HL-60/S4 (cell line): ENCODE results near the gene SIMC1.
"Not testable (repeated sequence)": the region's sequence is repeated elsewhere in the genome, so short reads cannot be mapped to it uniquely, and the experiment has no call there.

ENCODE experiments used
- in situ Hi-C: fragments of 300-500 bp; cut with MboI; formaldehyde crosslinking; loops from 2 replicates; pipeline ENCODE4 v1.14.3; 2022; ENCODE audit warnings: low sequenced_read_pairs

The SIMC1 gene

DNA sequence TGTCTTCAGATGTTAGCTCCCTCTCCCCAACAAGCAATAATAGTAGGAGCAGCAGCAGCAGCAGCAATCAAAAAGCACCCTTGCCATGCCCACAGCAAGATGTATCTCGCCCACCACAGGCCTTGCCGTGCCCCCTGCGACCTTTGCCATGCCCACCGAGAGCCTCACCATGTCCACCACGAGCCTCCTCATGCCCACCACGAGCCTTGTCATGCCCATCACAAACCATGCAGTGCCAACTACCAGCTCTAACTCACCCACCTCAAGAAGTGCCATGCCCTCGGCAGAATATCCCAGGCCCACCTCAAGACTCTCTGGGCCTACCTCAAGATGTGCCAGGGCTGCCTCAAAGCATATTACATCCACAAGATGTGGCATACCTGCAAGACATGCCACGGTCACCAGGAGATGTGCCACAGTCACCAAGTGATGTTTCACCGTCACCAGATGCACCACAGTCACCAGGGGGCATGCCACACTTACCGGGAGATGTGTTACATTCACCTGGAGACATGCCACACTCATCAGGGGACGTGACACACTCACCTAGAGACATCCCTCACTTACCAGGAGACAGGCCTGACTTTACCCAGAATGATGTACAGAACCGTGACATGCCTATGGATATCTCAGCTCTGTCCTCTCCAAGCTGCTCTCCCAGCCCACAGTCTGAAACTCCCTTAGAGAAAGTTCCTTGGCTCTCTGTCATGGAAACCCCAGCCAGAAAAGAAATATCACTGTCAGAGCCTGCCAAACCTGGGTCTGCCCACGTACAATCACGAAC, 52.0 kb downstream of the SIMC1 start:
- in situ Hi-C loops, result not testable (repeated sequence)

- in situ Hi-C loops, result not testable (repeated sequence)
These were observed 67.1 kb downstream of the SIMC1 start for GRCh38 chr5:176305356-176305755.

DNA sequence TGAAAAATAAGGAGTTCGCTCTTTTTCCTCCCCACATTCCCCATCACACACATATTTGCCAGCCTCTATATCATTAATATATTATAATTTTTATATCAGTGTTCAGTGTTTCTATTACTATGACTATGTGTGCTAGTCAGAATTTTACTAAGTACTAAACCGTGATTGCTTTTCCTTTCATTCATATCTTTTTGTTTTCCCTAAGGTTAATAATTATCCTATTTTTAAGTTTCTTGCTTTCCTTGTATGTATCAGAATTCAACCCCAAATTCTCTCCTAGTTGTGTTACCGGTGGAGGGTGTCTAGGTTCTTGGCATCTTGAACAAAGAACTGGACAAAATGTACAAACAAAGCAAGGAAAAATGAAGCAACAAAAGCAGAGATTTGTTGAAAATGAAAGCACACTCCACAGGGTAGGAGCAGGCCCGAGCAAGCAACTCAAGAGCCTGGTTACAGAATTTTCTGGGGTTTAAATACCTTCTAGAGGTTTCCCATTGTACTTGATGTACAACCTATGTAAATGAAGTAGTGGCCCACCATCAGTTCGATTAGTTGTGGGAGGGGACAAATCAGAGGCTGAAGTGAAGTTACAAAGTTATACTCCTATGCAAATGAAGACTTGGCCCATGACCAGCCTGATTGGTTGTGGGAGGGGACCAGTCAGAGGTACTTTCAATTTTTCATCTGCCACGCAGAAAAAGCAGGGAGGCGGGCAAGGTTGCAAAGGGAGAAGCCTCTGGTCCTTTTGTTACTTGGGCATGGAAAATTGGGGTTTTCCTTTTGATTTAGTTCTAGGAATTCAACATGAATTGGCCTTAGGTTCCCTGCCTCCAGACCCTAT, 79.5 kb downstream of the SIMC1 start:
- in situ Hi-C loops, result no loop called here

- in situ Hi-C loops, result no loop called here
These were observed 81.8 kb downstream of the SIMC1 start for GRCh38 chr5:176319827-176320554.

DNA sequence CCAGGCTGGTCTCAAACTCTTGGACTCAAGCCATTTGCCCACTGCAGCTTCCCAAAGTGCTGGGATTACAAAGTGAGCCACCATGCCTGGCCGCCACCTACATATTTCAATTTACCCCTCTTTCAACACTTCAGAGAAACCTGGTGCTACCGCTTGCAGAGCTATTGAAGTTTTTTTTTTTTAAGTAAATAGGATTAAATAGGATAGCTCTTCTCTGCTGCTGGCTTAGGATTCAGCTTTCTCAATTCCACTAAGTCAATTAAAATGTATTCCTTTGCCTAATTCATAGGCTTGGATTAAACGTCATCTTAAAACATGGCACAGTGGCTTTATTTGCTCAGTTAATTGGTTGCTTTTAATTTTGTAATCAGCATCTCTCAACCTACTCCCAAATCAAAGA, 82.4 kb downstream of the SIMC1 start:
- in situ Hi-C loops, result no loop called here

- in situ Hi-C loops, result no loop called here
These were observed 96.0 kb downstream of the SIMC1 start for GRCh38 chr5:176334031-176334770.

GRCh38 chr5:176337913-176338312, 99.7 kb downstream of the SIMC1 start:
- in situ Hi-C loops, result no loop called here

- in situ Hi-C loops, result no loop called here
These were observed 101.1 kb downstream of the SIMC1 start for GRCh38 chr5:176339304-176339703.

GRCh38 chr5:176341325-176342157, 103.3 kb downstream of the SIMC1 start:
- in situ Hi-C loops, result no loop called here

DNA sequence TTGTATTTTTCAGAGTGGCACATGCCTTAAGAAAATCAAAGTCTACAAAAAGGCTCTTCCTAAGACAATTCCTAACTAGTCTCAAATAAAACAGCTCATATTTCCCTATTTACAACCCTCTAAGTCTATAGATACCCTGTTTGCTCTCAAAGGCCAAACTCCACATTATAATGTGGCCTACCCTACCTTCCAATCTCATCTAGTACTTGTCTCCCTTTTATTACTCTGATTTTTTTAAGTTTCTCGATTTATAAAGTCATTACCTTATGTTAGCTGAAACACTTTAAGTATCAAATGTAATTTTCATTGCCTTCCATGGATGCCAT, 103.9 kb downstream of the SIMC1 start:
- in situ Hi-C loops, result no loop called here

DNA sequence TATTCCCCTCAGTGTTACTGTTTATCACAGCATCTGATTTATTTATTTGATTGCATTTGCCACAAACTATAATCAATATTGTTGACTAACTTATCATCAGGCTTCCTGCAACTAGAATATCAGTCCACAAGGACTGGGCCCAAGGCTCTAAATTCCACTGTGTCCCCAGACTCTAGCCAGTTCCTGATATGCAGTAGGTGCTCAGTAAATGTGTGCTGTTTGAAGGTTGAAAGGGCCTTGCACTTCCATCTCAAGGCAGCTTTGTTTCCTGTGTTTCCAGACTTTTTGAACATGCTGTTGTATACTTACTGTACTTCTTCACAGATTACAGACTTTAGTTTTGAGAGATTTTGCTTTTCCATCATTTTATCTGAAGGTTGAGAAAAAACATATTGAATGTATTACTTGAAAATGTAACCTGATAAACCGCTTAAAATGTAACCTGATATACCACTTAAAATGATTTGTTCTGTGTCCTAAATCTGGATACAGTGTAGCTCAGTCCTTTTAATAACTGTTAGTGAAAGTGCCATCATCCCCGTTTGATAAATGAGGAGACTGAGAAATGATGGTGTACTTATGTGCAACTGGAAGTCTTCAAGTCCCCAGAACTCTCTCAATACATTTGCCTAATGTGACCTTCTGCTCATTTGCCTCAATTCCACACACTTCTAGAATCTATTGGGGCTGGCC, 104.7 kb downstream of the SIMC1 start:
- in situ Hi-C loops, result no loop called here

- in situ Hi-C loops, result no loop called here
These were observed 112.2 kb downstream of the SIMC1 start for GRCh38 chr5:176350416-176350815.

GRCh38 chr5:176352116-176352878, 114.1 kb downstream of the SIMC1 start:
- in situ Hi-C loops, result no loop called here

DNA sequence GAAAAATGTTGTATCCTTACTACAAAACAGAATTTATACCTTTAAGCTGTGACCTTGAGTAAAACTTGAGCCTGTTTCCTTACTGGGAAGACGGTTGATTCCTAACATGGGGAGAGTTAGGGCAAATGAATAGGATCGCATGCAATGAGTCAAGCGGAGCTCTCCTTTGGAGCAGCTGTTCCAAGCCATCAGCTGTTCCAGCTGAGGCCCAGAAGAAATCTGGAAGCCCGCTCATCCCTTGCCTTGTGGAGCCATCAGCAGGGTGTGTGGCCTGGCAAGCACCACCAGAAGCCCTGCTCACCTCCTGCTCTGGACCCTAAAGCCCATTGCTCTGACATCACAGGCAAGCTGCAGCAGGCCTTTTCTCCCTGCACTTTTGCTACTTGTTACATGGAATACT, 115.3 kb downstream of the SIMC1 start:
- in situ Hi-C loops, result no loop called here

DNA sequence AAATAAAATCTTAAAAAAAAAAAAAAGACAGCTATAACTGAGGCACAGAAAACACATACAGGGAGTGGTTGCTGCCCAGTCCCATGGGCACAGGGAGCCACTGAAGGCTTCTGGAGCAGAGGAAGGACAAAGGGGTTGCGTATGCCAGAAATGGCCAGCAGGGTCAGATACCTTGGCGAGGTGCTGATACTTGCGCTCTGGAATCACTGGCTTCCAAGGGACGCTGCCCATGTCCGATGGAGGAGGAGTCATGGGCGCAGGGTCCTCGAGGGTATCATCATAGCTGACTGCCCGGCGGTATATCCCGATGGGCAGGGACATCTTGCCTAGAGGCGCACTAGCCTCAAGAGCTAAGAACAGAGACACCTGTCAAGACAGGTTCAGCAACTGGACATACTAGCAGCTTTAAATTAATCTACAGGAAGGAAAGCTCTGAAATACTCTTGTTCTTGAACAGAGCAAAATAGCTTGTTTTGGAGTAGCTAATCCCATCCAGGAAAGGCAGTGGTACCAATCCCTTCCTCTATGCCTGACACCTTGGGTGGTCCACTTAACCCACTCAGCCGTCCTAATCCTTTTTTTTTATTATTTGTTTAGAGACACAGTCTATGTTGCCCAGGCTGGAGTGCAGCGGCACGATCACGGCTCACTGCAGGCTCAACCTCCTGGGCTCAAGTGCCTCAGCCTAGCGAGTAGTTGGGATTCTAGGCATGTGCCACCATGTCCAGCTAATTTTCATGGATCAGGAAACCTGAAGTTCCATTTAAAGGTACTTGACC, 117.4 kb downstream of the SIMC1 start:
- in situ Hi-C loops, result no loop called here

DNA sequence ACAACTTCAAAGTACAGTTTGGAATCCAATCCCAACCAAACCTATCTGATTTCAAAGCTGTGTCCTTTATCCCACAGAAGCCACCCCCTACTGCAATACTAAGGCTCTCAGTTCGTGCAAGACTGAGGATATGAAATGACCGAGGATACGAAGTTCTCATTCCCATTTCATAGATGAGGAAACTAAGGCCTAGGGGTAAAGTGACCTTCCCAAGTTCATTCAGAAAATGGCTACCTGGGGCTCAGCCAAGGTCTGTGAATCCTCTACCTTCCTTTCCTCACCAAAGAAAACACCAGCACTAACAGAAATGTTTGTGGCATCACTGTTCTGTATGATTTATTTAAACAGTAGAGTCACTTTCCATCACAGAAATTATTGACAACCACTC, 117.9 kb downstream of the SIMC1 start:
- in situ Hi-C loops, result no loop called here

- in situ Hi-C loops, result no loop called here
These were observed 121.4 kb downstream of the SIMC1 start for GRCh38 chr5:176359658-176360057.

DNA sequence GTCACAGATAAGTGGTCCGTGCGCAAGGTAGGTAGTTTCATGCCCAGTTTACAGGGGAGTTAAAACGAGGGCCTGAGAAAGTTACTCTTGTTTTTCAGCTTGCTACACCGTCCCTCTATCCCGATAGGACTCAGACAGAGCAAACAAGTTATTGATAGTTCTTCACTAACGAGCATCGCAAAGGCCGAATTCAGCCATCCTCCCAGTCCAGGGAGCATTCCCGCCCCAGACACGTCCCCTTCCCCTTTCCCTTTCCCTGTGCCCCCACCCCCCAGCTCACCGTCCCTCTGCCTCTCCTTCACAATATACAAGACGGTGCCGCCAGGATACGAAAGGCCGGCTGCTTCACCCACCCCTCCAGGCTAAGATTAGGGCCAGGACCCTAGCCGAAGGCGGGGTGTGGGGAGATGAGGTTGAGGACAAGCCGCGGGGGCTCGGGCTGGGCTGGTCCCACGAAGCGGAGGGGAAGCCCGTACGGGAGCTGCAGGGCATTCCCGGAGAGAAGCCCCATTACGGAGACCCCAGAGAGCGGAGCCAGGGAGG, 122.7 kb downstream of the SIMC1 start:
- in situ Hi-C loops, result no loop called here
